Body of pancreas (tissue), 4 donors: Measurements from ENCODE around the gene MEX3A.

ENCODE experiments used
- POLR2A ChIP-seq, 3 donors: fragments of 450-650 bp; IDR thresholded peaks; one replicate each; pipeline ENCODE4 v1.6.1; 2016; ENCODE audit warnings: antibody characterized with exemption in 3 of 3, mild to moderate bottlenecking in 2 of 3
- TF ChIP-seq, protein P1 (sequence below), 7 experiments: fragments of 450-650 bp in 4 of 7; fragments of 200-600 bp in 3 of 7; sonication (generic) in 3 of 7; IDR thresholded peaks; one replicate each; pipeline ENCODE4 v1.5.1; 2016 to 2019; ENCODE audit warnings: antibody characterized with exemption in 7 of 7

DNA sequence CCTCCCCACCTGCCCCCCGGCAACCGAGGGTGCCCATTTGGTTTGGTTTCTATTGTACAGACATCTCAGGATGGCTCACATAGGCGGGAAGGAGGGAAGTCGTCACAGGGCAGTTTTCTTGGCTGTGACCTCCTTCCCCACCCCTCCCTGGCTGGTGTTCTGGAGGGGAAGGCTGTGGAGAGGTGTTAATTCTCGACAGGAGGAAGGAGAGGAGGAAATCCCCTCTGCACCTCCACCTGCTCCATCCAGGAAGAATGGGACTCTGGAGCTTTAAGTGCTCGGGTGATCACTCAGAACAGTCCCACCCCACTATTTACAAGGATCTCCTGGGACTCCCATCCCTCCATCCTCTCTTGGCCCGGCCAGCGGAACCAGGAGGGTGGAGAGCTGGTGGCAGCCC, 7.6 kb downstream of the MEX3A start:
- TF ChIP-seq, protein P1, sequence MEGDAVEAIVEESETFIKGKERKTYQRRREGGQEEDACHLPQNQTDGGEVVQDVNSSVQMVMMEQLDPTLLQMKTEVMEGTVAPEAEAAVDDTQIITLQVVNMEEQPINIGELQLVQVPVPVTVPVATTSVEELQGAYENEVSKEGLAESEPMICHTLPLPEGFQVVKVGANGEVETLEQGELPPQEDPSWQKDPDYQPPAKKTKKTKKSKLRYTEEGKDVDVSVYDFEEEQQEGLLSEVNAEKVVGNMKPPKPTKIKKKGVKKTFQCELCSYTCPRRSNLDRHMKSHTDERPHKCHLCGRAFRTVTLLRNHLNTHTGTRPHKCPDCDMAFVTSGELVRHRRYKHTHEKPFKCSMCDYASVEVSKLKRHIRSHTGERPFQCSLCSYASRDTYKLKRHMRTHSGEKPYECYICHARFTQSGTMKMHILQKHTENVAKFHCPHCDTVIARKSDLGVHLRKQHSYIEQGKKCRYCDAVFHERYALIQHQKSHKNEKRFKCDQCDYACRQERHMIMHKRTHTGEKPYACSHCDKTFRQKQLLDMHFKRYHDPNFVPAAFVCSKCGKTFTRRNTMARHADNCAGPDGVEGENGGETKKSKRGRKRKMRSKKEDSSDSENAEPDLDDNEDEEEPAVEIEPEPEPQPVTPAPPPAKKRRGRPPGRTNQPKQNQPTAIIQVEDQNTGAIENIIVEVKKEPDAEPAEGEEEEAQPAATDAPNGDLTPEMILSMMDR (IDR thresholded peaks at IDR 0.05): no peak
- TF ChIP-seq POLR2A (IDR thresholded peaks at IDR 0.05): no peak
